AG09319 (cell line): Measurements from ENCODE around the gene LRRIQ1.

Experiments
- DNase-seq: peaks from one replicate; pipeline ENCODE4 v3.0.0-alpha.2; 2010; ENCODE audit warnings: low read depth; ENCODE audit errors: extremely low read depth
- CTCF ChIP-seq: IDR thresholded peaks from 2 replicates; pipeline ENCODE4 v1.5.1; 2011; ENCODE audit warnings: low read depth, mild to moderate bottlenecking, inconsistent platforms, low read length, moderate library complexity

LRRIQ1 gene

GRCh38 chr12:85089792-85090191 lies 53.6 kb downstream of the LRRIQ1 start:
- no peak for TF ChIP-seq CTCF
- no peak for DNase-seq

GRCh38 chr12:85092814-85093370 lies 56.7 kb downstream of the LRRIQ1 start:
- no peak for DNase-seq
- no peak for TF ChIP-seq CTCF

GRCh38 chr12:85095501-85095900 lies 59.4 kb downstream of the LRRIQ1 start:
- no peak for DNase-seq
- TF ChIP-seq CTCF: no peak

- DNase-seq: no peak
Observed at GRCh38 chr12:85130646-85131045, 94.5 kb downstream of the LRRIQ1 start.

GRCh38 chr12:85138833-85139232 lies 102.7 kb downstream of the LRRIQ1 start:
- no peak for TF ChIP-seq CTCF
- no peak for DNase-seq

More at GRCh38 chr12:85130646-85131045, 94.5 kb downstream of the LRRIQ1 start:
- no peak for TF ChIP-seq CTCF

GRCh38 chr12:85147331-85147730 lies 111.2 kb downstream of the LRRIQ1 start:
- no peak for DNase-seq
- no peak for TF ChIP-seq CTCF

GRCh38 chr12:85152311-85152729 lies 116.2 kb downstream of the LRRIQ1 start:
- TF ChIP-seq CTCF: no peak
- no peak for DNase-seq
